Stimulated activated naive B cell treated with anti-CD40 and anti-IgM and Interleukin-4, amounts not matched to agents 10 μg/mL and 1 μg/mL and 100 μg/mL, for 72 hours (primary cell): ENCODE measurements around the gene APC.
"Not testable (repeated sequence)": the region's sequence is repeated elsewhere in the genome, so short reads cannot be mapped to it uniquely, and the experiment has no call there.

ENCODE experiments used
- ATAC-seq, 2 donors: fragments of 150-1000 bp; cut with Tn5 transposase; replicated peaks; 2 replicates each; pipeline ENCODE4 v1.10.0; 2021; ENCODE audit warnings: moderate library complexity in 1 of 2
- DNase-seq: peaks from one replicate; pipeline ENCODE4 v3.0.0; 2021
- H3K27ac Mint-ChIP-seq: one replicate; pipeline ENCODE4 v1.8.0; 2022; ENCODE audit warnings: mild to moderate bottlenecking, mixed read lengths
- H3K27me3 Mint-ChIP-seq, 2 donors: one replicate each; pipeline ENCODE4 v1.8.0; 2022; ENCODE audit warnings: mixed read lengths in 2 of 2
- H3K36me3 Mint-ChIP-seq, 2 donors: one replicate each; pipeline ENCODE4 v1.8.0; 2022; ENCODE audit warnings: mixed read lengths in 2 of 2, mild to moderate bottlenecking in 1 of 2
- H3K4me1 Mint-ChIP-seq, 2 donors: one replicate each; pipeline ENCODE4 v1.8.0; 2022; ENCODE audit warnings: mixed read lengths in 2 of 2, mild to moderate bottlenecking in 1 of 2
- H3K4me3 Mint-ChIP-seq, 2 donors: one replicate each; pipeline ENCODE4 v1.8.0; 2022; ENCODE audit warnings: mild to moderate bottlenecking in 2 of 2, mixed read lengths in 2 of 2, moderate library complexity in 1 of 2
- H3K9me3 Mint-ChIP-seq, 2 donors: one replicate each; pipeline ENCODE4 v1.8.0; 2022; ENCODE audit warnings: mixed read lengths in 2 of 2, mild to moderate bottlenecking in 1 of 2

APC gene

GRCh38 chr5:112892066-112892465 is 154.4 kb downstream of the APC start:
- Mint-ChIP-seq H3K36me3 (peaks cover 29 to 51% of the 10 kb centered on the region in 2 donors), H3K4me1 (peaks cover 13 to 29% of the 10 kb centered on the region in 2 donors)
- not testable (repeated sequence) for H3K9me3 Mint-ChIP-seq, H3K27ac Mint-ChIP-seq, H3K27me3 Mint-ChIP-seq, ATAC-seq, H3K4me3 Mint-ChIP-seq, DNase-seq

- Mint-ChIP-seq H3K9me3 (peaks cover 0 to 2% of the 10 kb centered on the region in 2 donors), H3K4me1 (peaks cover 15 to 33% of the 10 kb centered on the region in 2 donors), H3K27me3 (no peaks in the 10 kb centered on the region), H3K4me3 (no peak overlapping the region), H3K36me3 (peaks cover 32 to 58% of the 10 kb centered on the region in 2 donors), H3K27ac (no peak overlapping the region)
- no peak for ATAC-seq
- DNase-seq, result no peak
These were observed 155.1 kb downstream of the APC start for GRCh38 chr5:112892776-112893175.

GRCh38 chr5:112895682-112896081 is 158.0 kb downstream of the APC start:
- no peak for DNase-seq
- H3K4me1 Mint-ChIP-seq, result peaks cover 12 to 29% of the 10 kb centered on the region in 2 donors
- no peak overlapping the region for H3K4me3 Mint-ChIP-seq
- peak overlapping the region; percentile 59 for H3K27ac Mint-ChIP-seq
- H3K27me3 Mint-ChIP-seq, result no peaks in the 10 kb centered on the region
- no peak for ATAC-seq
- no peaks in the 10 kb centered on the region for H3K9me3 Mint-ChIP-seq
- H3K36me3 Mint-ChIP-seq, result peaks cover 33 to 63% of the 10 kb centered on the region in 2 donors
